ENCODE results near the gene DCAF7.

DCAF7 gene

GRCh38 chr17:63588797-63589196 lies 38.5 kb downstream of the DCAF7 start:
- no peak for DNase-seq (ENCODE audit: low read depth)

- DNase-seq (ENCODE audit: low read depth), result no peak
These were observed 39.4 kb downstream of the DCAF7 start for GRCh38 chr17:63589646-63590045.

GRCh38 chr17:63592797-63593196 lies 42.5 kb downstream of the DCAF7 start:
- DNase-seq (ENCODE audit: low read depth), result no peak

GRCh38 chr17:63595132-63595531 lies 44.9 kb downstream of the DCAF7 start:
- no peak for DNase-seq (ENCODE audit: low read depth)

GRCh38 chr17:63596856-63597586 lies 46.7 kb downstream of the DCAF7 start:
- DNase-seq (ENCODE audit: low read depth), result no peak

GRCh38 chr17:63598281-63598680 lies 48.0 kb downstream of the DCAF7 start:
- DNase-seq (ENCODE audit: low read depth), result no peak

GRCh38 chr17:63600569-63601438 lies 50.5 kb downstream of the DCAF7 start, which contains the start of gene TACO1:
Gene TACO1 (plus strand): TSS chr17:63600895. CDS start chr17:63601084, 189 bp downstream.
- peak; percentile 68 for DNase-seq (ENCODE audit: low read depth)

GRCh38 chr17:63601439-63602371 lies 51.4 kb downstream of the DCAF7 start:
- DNase-seq (ENCODE audit: low read depth), result no peak

GRCh38 chr17:63609816-63610573 lies 59.7 kb downstream of the DCAF7 start:
- DNase-seq (ENCODE audit: low read depth), result no peak

- no peak for DNase-seq (ENCODE audit: low read depth)
These were observed 60.6 kb downstream of the DCAF7 start for GRCh38 chr17:63610854-63611253.

- no peak for DNase-seq (ENCODE audit: low read depth)
These were observed 61.1 kb downstream of the DCAF7 start for GRCh38 chr17:63611354-63611753.

- DNase-seq (ENCODE audit: low read depth), result no peak
These were observed 63.4 kb downstream of the DCAF7 start for GRCh38 chr17:63613663-63614062.

- DNase-seq (ENCODE audit: low read depth), result no peak
These were observed 71.0 kb downstream of the DCAF7 start for GRCh38 chr17:63621229-63621683.

- DNase-seq (ENCODE audit: low read depth), result peak; percentile 90
These were observed 71.7 kb downstream of the DCAF7 start, which contains the start of gene MAP3K3 for GRCh38 chr17:63621684-63622573. Gene MAP3K3 (plus strand): TSS chr17:63622417. CDS start chr17:63622760, 343 bp downstream.

GRCh38 chr17:63622574-63623390 lies 72.5 kb downstream of the DCAF7 start:
- peak; percentile 32 for DNase-seq (ENCODE audit: low read depth)

GRCh38 chr17:63623786-63624530 lies 73.7 kb downstream of the DCAF7 start:
- no peak for DNase-seq (ENCODE audit: low read depth)

- DNase-seq (ENCODE audit: low read depth), result no peak
These were observed 74.2 kb downstream of the DCAF7 start for GRCh38 chr17:63624531-63624880.

- DNase-seq (ENCODE audit: low read depth), result no peak
These were observed 76.4 kb downstream of the DCAF7 start for GRCh38 chr17:63626551-63627180.
